ENCODE measurements around the gene PRKCH. TPM values are rescaled to one million over a fixed set of nuclear protein-coding genes. Genes with fewer than 3 reads are reported as not detected.

Gene PRKCH
- total and polyA plus RNA-seq, 2 of the 13 experiments (the other 11 are each of a cell fraction or from before 2014, with no cell fraction given): 0.48 to 1.3 TPM

DNA sequence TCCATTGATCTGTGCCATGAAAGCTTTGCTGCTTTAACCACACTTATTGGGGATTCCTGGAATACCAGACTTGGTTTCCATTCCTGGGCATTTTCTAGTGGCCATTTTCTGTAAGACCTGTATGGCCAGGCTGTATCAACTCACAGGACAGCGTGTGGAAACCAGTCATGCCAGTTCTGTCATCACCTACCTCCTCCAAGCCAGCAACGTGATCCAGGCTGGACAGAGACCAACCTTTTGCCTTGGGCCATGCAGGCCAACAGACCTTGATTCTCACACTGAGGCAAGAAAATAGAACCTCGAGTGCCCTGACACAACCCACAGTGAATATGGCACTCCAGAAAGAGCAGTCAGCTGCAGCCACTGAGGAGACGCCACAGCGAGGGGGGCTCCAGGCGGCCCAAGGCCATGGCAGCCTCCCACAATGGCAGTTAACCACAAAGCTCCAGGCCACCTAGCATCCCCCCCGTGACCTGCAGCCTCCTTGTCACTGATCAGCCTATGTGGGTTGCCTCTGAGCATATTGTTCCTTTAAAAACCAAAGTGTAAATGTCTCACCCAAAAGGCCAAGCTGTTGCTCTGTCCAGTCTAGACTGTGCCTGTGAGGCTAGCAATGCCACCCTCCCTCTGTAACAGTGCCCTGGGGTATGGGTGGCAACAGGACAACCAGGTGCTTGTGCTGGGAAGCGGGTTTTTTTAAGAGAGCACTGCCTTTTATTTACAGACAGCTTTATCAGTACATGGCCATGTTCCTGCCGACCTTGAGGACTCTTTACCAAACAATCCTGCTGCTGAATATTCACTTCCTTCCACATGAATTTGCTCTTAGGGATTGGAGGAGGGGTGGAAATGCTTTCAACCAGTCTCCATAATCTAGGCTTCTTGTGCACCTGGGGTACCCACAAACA, 205.3 kb downstream of the PRKCH start (continued):
- TF ChIP-seq SIX1 (CRISPR knock-in tag; IDR thresholded peaks at IDR 0.05; ENCODE audit: borderline replicate concordance): no peak; the same call in 1 of the 2 replicates
- peak; percentile 58; the same call in 1 of the 2 replicates for TF ChIP-seq ZNF501 (CRISPR knock-in tag; IDR thresholded peaks at IDR 0.05)
- no peak for TF ChIP-seq ZZZ3 (CRISPR knock-in tag; IDR thresholded peaks at IDR 0.05; ENCODE audit: borderline replicate concordance)
- TF ChIP-seq CBFB (CRISPR knock-in tag; IDR thresholded peaks at IDR 0.05): 0 out of 2 replicates have a peak, but pooled peaks have one; percentile 54
- no peak for TF ChIP-seq MAF1 (CRISPR knock-in tag; IDR thresholded peaks at IDR 0.05; ENCODE audit: borderline replicate concordance)
- TF ChIP-seq ZNF230 (CRISPR knock-in tag; IDR thresholded peaks at IDR 0.05): no peak
- peak; percentile 70 for TF ChIP-seq CREM (IDR thresholded peaks at IDR 0.05)
- TF ChIP-seq CREM (CRISPR knock-in tag; IDR thresholded peaks at IDR 0.05): no peak
- no peak for TF ChIP-seq ZNF660 (CRISPR knock-in tag; IDR thresholded peaks at IDR 0.05; ENCODE audit: borderline replicate concordance, low read depth)
- no peak for TF ChIP-seq CREB3 (CRISPR knock-in tag; IDR thresholded peaks at IDR 0.05)
- TF ChIP-seq, protein P1, sequence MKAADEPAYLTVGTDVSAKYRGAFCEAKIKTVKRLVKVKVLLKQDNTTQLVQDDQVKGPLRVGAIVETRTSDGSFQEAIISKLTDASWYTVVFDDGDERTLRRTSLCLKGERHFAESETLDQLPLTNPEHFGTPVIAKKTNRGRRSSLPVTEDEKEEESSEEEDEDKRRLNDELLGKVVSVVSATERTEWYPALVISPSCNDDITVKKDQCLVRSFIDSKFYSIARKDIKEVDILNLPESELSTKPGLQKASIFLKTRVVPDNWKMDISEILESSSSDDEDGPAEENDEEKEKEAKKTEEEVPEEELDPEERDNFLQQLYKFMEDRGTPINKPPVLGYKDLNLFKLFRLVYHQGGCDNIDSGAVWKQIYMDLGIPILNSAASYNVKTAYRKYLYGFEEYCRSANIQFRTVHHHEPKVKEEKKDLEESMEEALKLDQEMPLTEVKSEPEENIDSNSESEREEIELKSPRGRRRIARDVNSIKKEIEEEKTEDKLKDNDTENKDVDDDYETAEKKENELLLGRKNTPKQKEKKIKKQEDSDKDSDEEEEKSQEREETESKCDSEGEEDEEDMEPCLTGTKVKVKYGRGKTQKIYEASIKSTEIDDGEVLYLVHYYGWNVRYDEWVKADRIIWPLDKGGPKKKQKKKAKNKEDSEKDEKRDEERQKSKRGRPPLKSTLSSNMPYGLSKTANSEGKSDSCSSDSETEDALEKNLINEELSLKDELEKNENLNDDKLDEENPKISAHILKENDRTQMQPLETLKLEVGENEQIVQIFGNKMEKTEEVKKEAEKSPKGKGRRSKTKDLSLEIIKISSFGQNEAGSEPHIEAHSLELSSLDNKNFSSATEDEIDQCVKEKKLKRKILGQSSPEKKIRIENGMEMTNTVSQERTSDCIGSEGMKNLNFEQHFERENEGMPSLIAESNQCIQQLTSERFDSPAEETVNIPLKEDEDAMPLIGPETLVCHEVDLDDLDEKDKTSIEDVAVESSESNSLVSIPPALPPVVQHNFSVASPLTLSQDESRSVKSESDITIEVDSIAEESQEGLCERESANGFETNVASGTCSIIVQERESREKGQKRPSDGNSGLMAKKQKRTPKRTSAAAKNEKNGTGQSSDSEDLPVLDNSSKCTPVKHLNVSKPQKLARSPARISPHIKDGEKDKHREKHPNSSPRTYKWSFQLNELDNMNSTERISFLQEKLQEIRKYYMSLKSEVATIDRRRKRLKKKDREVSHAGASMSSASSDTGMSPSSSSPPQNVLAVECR (CRISPR knock-in tag; IDR thresholded peaks at IDR 0.05; ENCODE audit: borderline replicate concordance): peak; percentile 13; the same call in 1 of the 2 replicates
- TF ChIP-seq HNRNPL (IDR thresholded peaks at IDR 0.05; ENCODE audit: low read depth, low read length): peak; percentile 98
- no peak for TF ChIP-seq RERE (CRISPR knock-in tag; IDR thresholded peaks at IDR 0.05; ENCODE audit: low read depth)
- no peak for TF ChIP-seq LBX2 (CRISPR knock-in tag; IDR thresholded peaks at IDR 0.05; ENCODE audit: borderline replicate concordance)
- peak; percentile 33; the same call in 1 of the 2 replicates for TF ChIP-seq KAT7 (CRISPR knock-in tag; IDR thresholded peaks at IDR 0.05; ENCODE audit: borderline replicate concordance)
- TF ChIP-seq TCF12 (IDR thresholded peaks at IDR 0.05): no peak
- TF ChIP-seq TCF12 (CRISPR knock-in tag; IDR thresholded peaks at IDR 0.05): 0 out of 2 replicates have a peak, but pooled peaks have one; percentile 56
